ENCODE data around the gene GLRA3. TPM values are rescaled to one million over a fixed set of nuclear protein-coding genes. Genes with fewer than 3 reads are reported as not detected.

The GLRA3 gene
- total RNA-seq = not detected in 2 replicates

GRCh38 chr4:174828845-174829701 is at the start of gene GLRA3:
Gene GLRA3 (minus strand): TSS chr4:174829247. CDS start chr4:174828811, 436 bp downstream.

Other genes with a start within 250 kb of the GLRA3 start
- gene ADAM29, start 89.1 kb upstream of the GLRA3 start, total RNA-seq = not detected in 2 replicates

Measured in epithelial cell of umbilical artery (primary cell).